GM12892 (cell line): ENCODE measurements around the gene KCNT1.

Source experiments
- POLR2A ChIP-seq: IDR thresholded peaks from 2 replicates; pipeline ENCODE4 v1.6.1; 2011; ENCODE audit warnings: low read depth, low read length, control low read depth
- TAF1 ChIP-seq: IDR thresholded peaks from 2 replicates; pipeline ENCODE4 v1.6.1; 2011; ENCODE audit warnings: low read depth, mild to moderate bottlenecking, control low read depth, low read length, borderline replicate concordance

GRCh38 chr9:135793221-135794056, 91.5 kb downstream of the KCNT1 start:
- TF ChIP-seq POLR2A: no peak
- TF ChIP-seq TAF1: no peak
